ELF-1 (cell line): ENCODE results near the gene TEDC1.
A peak's percentile ranks its signal among the peaks of the same experiment; 100 is the strongest.
"Not testable (repeated sequence)": the region's sequence is repeated elsewhere in the genome, so short reads cannot be mapped to it uniquely, and the experiment has no call there.

ENCODE experiments used
- DNase-seq: peaks from one replicate; pipeline ENCODE4 v3.0.0-alpha.2; 2016; ENCODE audit warnings: low read depth, low spot score

The TEDC1 gene

DNA sequence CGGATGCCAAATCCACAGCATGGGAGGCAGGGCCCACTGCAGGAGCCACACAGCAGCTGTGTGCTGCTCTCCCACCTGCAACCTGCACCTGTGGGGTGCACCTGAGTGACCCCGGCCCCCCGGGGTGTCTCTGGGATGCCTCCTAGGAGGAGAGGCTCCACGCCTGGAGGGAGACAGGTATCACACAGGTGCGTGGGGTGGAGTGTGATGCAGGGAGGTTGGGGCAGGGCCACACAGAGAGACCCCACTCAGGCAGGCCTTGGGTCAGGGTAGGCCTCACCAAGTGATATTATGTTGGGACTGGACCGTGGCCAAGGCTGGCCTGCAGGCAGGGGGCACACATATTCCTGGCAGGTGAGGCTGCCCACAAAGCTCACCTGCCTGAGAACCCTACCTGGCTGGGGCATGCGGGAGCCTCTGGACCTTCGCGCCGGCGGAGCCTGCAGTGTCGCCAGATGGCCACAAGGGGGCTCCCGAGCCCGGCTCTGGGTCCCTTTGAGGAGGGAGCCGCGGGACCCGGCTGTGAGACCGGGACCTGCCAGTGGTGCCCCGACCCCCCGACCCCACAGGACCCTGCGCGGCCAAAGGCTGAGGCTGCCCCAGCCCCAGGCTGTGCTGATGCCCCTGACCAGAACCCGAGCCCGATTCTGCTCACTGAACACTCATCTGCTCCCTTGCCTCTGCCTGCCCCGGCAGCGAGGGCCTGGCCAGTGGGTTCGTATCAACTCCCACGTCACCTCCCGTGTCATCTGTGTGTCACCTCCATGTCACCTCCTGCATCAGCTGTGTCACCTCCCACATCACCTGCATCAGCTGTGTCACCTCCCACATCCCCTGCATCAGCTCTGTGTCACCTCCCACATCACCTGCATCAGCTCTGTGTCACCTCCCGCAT lies 46.8 kb downstream of the TEDC1 start:
- DNase-seq, result peak; percentile 80

DNA sequence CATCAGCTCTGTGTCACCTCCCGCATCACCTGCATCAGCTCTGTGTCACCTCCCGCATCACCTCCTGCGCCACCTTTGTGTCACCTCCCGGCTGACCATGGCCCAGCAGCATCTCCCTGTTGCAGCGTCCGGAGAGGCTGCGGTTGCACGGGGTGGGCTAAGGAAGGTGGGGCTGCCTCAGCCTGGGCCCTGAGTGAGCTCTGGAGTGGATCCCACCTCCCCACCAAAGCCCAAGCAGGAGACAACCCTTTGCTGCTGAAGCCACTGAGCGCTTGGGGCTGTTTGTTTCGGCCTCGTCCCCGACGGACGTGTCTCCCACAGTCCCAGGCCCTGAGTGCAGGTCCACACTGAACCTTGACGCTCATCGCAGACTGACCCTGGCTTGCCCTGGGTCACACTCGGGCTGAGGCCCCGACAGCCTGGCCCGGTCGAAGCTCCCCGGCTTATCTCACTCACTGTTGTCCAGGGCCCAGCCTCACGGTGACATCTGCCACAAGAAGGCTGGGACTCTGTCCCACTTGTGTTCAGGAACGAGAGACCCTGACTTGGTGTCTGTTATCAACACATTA lies 47.5 kb downstream of the TEDC1 start:
- DNase-seq, result no peak

DNA sequence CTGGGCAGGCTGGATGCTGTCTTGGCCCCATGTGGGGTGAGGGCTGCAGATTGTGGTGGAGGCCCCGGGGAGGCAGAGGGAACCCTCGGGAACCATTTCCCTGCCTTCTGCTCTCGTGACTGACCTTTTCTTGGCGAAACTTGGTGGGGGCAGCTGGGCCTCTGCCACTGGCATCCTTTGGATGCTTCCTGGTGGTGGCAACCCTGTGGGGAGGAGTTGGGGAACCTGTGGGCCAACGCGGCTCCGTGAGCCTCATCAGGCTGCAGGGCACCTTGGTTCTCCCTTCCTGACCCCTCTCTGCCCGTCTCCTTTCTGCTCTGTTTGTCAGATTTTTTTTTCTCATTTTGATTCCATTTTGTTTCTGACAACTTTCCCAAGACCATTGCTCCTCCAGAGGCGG lies 49.8 kb downstream of the TEDC1 start:
- no peak for DNase-seq

DNA sequence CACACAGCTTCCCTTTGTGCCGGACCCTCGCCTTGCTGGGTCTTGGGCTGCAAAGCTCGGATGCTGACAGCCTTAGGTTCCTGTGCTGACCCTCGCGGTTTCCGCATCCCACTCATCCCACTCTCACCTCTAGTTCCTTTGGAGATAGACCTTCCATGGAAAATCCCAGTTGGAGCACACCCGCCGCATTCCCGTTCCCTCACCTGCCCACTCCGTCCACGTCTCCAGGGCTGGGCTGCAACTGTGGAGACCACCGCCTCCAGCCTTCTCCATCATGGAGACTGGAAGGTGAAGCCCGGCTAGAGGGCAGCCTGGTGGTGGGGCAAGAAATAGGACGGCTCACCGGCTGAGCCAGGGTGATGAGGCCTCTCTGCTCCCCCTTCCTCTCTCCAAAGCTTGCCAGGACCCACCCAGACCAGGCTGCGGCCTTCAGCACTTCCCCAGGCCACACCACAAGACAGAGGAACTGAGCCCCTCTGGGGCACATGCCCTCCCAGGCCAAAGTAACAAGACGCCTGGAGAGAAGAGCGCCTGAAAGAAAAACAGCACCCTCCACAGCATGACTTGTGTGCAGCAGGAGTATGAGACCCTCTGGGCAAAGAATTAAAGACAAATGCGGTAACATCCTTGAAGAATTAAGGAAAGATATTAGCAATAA lies 50.3 kb downstream of the TEDC1 start:
- no peak for DNase-seq

DNA sequence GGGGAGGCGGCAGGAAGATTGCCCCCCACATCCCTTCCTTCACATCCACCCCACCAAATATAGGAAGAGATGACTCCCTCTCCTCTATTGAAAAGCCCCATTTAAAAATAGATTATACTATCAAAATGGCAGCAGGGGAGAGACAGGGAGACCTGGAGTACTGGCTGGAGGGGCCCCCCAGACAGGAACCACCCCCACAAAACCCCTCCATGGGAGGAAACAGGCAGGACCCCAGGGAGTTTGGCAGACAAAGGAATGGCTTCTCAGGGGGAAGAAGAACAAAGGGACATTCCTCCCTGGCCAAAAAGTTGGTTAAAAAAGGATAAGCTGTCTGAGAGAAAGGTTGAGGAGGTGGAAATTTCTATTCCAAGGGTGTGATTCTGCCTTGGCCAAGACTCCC lies 54.6 kb downstream of the TEDC1 start:
- not testable (repeated sequence) for DNase-seq

DNA sequence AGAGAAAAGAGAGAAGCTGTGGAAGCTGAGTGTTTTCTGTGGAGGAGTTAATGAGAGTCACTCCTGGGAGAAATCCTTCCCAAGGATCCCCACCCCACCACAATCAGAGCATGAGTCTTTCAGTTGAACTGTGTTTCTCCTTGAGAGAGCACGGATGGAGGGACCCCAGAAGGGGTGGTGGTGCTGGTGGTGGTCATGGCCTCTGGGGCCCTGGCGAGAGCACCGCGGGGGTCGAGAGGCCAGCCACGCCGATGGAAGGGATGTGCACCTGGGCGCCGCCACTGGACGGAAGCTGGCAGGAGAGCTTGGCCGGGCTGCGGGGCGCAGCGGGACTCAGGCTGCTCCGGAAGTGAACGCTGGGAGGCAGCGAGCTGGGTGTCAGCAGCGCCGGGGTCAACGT lies 55.4 kb downstream of the TEDC1 start:
- not testable (repeated sequence) for DNase-seq

DNA sequence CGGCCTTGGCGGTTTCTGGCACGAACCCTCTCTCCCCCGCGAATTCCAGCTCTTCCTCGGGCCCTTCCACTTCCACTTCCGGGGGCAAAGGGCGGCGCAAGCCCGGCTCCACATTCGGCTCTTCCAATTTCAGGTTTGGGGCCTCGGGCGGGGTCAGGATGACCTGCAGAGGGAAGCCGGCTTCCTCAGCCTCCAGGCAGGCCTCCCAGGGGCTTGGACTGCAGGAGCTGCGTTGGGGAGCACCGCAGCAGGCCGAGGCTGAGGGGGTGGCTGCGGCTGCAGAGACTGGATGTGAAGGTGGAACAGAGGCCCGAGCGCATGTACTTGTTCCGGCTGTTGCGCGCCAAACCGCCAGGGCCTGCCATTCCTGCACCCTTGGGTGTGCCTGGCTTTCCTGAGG lies 56.0 kb downstream of the TEDC1 start:
- DNase-seq, result not testable (repeated sequence)

DNA sequence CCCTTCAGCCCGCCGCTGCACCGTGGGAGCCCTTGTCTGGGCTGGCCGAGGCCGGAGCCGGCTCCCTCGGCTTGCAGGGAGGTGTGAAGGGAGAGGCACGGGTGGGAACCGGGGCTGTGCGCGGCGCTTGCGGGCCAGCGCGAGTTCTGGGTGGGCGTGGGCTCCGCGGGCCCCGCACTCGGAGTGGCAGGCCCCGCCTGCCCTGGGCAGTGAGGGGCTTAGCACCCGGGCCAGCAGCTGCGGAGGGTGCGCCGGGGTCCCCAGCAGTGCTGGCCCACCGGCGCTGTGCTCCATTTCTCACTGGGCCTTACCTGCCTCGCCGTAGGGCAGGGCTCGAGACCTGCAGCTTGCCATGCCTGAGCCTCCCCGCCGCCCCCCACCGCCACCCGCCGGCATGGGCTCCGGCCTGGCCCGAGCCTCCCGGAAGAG lies 56.7 kb downstream of the TEDC1 start:
- no peak for DNase-seq
